ENCODE data around the gene AKAP17A.
A peak's percentile ranks its signal among the peaks of the same experiment; 100 is the strongest.

The AKAP17A gene

DNA sequence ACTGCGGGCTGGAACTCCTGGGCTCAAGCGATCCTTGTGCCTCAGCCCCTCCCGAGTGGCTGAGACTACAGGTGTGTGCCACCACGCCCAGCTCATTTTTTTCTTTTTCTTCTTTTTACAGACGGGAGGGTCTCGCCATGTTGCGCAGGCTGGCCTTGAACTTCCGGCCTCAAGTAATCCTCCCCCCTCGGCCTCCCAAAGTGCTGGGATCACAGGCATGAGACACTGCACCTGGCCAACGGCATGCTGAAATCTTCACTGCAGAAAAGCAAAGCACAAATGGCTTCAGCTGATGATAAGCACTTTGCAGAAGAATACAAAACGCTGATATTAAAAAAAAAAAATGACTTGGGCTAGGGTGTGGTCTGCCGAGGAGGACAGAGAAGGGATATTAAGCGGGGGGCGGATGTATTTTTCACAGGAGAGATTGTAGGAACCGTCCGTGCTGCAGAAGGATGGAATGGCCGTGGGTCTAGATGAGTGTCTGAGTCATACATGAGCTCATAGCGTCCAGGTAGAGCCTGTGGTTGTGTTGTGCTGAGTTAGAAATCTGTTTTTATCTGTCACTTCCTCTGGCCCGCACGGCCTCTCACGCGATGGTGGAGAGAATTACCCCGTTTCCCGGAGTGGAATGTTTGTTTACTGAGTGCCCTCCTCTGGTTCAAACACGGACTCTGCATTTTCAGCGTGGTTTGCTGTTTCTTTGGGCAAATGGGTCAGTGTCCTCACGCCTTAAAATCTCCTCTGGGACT lies 8.5 kb upstream of the AKAP17A start:
- DNase-seq, result peak; percentile 36

DNA sequence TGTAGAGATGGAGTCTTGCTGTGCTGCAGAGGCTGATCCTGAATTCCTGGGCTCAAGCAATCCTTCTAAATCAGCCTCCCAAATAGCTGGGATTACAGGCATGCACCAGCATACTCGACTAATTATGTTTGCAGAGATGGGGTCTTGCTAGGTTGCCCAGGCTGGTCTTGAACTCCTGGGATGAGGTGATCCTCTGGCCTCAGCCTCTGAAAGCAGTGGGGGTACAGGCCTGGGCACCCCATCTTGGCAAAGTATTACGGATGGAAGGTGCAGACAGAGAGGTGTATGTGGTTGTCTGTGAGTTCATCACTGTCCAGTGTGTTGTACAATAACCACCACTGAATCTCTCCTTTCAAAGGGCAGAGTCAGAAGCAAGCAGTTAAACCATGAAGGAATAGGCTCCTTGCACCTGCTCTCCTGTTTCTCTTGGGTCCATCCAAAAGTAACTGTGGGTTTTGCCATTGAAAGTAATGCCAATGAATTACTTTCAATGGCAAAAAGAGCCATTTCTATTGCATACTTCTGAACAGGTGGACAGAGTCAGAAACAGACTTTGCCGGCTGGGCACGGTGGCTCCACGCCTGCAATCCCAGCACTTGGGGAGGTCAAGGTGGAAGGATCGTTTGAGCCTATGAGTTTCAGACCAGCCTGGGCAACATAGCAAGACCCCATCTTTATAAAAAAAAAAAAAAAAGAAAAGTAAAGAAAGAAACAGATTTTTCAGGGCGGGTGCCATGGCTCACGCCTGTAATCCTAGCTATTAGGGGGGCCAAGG lies 7.0 kb upstream of the AKAP17A start:
- no peak for DNase-seq

DNA sequence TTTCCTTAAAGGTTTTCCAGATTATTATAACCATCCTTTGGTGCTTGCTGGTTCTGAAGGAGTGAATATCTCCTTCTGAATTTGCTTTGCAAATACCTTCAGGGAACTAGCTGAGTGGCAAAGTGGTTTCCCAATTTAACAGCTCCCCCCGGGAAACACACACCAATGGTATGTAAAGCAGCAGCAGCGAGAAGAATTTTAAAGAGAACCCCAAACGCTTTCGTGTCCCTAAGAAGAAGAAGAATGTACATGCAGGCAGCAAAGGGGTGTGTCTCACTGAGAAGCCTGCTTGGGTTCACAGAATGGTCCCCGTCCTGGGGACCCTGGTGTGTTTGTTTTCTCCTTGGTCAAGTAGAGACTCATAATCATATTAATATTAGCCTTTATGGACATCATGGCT lies 4.2 kb upstream of the AKAP17A start:
- no peak for DNase-seq

DNA sequence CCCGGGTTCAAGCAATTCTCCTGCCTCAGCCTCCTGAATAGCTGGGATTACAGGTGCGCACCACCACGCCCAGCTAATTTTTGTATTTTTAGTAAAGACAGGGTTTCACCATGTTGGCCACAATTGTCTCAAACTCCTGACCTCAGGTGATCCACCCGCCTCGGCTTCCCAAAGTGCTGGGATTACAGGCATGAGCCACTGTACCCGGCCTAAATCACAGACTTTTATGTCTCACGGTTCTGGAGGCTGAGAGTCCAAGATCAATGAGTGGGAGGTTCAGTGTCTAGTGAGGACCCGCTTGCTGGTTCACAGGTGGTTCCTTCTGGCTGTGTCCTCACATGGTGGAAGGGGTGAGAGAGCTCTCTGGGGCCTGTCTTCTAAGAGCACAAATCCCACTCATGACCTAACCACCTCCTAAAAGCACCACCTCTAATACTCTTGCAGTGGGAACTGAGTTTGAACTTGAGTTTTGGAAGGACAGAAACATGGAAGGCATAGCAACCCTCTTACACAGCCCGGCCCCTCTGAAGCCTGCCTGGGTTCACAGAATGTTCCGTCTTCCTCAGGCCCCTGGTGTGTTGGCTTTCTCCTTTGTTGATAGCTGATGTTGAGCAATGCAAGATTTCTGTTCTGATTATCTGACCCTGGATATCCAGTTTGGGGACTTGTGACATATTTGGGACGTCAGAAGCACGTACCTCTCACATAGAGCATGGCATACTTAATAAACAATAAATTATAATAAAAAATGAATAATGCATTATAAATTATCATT lies 1.9 kb upstream of the AKAP17A start:
- DNase-seq, result no peak

DNA sequence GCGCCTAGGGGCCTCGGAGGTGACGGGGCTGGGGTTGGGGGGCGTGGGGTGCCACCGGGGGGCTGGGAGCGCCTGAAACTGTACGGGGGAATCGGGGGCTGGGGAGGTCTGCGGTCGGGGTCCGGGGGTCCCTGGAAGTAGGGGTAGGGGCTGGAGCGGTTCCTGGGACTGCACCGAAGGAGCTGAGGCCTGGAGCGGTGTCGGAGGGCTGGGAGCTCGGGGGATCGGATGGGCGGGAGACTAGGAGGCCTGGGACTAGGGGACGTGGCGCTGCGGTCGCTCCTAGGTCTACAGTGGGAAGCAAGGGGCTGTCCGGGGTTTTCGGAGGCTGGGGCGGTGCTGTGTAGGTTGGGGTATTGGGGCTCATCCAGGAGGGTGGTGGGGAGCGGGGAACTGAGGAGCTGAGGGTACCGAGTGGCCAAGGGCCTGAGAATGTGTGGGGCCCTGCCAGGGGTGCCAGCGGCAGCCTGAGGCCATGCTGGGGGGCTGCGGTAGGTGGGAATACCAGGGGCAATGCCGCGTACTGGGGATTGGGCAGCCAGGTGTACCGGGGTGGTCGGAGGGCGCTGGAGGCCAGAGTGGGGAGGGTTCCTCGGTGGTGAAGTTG lies 562 bp downstream of the AKAP17A start:
- DNase-seq, result no peak

DNA sequence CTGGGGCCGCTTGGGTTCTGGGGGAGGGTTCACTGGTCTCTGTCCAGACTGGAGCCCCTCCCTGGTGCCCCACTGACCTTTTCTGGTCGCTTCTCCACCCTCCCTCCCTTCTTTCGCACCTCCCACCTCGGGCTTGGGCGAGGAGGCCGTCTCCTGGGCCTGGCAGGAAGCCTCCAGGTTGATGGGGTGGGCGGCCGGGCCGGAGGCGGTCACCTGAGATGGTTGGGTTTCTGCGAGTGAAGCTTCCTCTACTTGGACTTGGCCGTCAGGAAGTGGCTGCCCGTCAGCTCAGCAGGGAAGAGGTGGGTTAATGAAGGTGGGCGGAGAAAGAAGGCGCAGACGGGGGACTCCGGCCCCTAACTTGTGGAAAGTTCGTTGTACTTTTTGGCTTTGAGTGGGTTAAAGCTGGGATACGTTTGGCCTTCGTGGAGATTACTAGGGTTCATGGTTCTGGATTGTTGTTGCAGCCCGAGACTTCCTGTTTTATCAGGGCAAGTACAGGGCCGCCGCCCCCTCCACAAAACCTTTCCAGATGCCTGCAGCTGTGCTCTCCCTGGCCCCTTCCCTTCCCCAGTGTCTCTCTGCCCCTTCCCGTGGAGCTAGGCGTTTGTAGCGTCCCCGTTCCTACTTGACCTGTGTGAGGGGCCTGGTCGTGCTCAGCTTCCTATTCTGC lies 1.2 kb downstream of the AKAP17A start:
- no peak for DNase-seq

DNA sequence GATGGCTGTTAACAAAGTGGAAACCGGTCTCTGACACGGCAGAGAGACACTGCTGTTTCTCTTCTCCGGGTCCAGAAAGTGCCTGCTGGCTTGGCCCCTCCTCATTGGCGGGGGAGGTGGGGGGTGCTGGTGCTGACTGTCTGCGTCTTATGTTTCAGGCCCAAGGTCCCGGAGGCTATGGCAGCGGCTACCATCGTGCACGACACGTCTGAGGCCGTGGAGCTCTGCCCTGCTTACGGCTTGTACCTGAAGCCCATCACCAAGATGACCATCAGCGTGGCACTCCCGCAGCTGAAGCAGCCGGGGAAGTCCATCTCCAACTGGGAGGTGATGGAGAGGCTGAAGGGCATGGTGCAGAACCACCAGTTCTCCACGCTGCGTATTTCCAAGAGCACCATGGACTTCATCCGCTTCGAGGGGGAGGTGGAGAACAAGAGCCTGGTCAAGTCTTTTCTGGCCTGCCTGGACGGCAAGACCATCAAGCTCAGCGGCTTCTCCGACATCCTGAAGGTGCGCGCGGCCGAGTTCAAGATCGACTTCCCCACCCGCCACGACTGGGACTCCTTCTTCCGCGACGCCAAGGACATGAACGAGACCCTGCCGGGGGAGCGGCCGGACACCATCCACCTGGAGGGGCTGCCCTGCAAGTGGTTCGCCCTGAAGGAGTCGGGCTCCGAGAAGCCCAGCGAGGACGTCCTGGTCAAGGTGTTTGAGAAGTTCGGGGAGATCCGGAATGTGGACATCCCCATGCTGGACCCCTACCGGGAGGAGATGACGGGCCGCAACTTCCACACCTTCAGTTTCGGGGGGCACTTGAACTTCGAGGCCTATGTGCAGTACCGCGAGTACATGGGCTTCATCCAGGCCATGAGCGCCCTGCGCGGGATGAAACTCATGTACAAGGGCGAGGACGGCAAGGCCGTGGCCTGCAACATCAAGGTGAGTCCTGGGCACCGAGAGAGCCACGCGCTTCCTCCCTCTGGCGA lies 2.2 kb downstream of the AKAP17A start:
- no peak for DNase-seq

DNA sequence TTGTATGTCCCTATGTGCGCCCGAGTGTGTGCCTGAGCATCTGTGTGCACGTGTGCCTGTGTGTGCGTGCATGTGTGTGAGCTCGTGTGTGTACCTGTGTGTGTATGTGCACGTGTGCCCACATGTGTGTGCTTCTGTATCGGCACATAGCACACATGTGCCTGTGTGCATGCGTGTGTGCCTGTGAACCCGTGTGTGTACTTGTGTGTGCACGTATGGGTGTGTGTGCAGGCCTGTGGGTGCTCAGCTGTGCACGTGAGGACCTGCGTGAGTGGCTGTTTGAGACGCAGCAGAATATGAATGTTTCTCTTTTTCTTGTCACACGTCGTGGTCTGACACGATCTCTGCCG lies 4.3 kb downstream of the AKAP17A start:
- no peak for DNase-seq

DNA sequence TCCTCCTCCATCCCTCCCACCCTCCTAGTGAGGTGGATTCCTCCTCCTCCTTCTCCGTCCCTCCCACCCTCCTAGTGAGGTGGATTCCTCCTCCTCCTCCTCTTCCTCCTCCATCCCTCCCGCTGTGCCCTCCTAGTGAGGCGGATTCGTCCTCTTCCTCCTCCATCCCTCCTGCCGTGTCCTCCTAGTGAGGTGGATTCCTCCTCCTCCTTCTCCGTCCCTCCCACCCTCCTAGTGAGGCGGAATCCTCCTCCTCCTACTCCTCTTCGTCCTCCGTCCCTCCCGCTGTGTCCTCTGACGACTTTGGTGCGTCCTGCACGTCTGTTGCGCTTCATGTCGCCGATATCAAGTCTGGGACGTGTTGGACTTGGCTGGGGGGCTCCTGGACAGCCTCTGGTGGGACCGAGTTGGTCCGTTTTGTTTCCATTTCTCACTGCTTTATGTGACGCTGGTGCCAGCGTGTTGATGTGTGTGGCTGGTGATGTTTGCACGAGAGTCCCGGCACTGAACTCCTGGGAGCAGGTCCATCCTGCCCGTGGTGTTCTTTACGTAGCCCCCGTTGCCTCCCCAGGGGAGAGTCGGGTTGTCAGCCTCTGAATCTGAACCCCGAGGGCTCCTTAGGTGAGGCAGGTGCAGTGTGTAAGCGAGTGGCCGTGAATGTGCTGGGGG lies 5.4 kb downstream of the AKAP17A start:
- DNase-seq, result no peak

DNA sequence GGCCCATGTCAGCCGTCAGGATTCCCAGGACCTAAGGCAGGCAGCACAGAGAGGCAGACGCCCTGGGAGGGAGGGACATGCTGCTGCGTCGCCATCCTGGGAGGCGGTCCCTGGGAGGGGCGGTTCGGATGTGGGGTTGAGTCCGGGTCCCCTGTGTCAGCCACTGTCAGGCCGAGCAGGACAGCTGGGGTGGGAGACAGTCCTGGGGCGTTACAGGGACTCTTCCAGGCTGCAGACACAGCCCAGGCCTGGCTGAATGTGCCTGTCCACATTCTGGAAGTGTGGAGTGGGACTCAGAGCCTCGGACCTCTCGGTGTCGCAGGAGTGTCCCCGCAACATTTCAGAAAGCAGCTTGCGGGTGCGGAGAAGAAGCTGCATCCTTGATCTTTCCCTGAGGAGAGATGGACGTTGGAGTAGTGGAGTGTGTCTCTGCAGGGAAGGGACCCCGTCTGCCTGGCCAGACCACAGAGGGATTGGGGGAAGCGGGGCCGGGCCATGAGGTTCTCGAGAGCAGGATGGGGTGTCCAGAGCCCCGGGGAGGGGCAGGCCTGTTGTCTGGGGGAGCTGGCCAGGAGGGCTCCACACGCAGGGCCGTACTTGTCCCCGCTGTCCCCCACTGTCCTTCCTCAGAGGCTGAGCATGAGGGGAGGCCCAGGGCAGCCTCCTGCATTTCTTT lies 6.1 kb downstream of the AKAP17A start:
- DNase-seq, result no peak

DNA sequence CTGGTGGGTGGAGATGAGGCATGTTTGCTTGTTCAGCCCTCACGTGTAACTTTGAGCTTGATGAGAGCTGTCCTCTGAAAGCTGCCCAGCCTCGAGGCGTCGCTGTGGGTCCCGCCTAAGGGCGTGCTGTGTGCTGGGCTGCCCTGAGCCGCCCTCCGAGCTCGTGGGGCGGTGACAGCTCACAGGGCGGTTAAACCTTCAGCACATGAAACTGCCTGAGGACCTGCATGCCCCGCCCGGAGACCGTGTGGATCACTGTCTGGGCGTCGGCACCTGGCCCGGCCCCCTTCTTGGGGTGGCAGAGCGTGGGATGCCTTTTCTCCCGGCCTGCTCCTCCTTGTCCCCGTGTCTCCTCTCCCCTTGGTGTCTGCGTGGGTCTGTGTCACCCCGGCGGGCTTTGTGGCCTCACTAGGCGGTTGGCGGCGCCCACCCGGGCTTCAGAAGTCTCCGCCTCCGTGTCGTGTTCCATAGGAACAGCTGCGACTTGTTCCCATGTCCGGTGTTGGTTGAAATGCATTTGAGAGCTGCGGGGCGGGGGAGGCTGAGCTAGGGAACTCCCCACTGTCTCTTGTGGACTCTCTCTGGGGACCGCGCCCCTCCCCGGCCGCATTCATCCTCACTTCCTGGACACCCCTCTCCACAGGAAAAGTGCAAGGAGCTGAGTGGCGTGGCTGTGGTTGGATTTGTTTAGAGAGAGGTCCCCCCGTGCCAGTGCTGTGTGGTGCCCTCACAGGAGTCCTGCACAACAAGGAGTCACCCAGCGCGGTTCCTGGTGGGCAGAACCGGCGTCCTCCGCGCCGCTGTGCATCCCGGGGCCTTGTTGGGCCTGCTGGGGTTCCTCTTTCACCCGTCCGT lies 6.8 kb downstream of the AKAP17A start:
- no peak for DNase-seq

DNA sequence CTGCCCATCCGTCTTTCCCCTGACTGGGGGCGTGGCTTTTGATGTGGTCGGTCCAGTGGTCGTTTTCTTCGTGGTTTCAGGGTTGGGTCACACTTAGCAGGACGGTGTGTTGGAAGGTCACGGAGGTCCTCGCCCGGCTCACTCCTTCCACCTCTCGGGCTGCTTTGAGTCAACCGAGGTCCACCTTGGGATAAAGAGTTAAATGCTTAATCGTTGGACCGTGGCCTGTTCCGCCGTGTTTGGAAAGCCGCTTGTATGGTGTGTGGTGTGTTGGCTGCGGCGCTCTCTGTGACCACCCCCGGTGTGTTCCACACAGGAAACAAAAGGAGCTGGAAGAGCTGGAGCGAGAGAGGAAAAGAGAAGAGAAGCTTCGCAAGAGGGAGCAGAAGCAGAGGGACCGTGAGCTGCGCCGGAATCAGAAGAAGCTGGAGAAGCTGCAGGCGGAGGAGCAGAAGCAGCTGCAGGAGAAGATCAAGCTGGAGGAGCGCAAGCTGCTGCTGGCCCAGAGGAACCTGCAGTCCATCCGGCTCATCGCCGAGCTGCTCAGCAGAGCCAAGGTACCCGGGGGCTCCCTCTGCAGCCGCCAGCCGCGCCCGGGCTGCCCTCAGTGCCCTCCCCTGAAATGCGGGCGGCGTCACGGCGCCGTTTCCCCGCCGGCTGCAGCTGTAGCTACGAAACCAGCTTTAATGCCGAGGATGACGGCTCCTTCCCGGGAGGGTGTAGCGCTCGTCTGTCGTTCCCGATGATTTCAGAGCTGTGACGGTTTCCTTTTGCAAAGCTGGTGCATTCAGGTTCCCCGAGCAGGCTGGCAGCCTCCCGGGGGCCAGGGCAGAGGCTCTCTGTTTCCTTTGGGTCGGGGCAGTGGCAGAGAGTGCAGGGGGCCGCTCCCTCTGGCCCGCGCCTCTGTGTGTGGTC lies 7.7 kb downstream of the AKAP17A start:
- no peak for DNase-seq

DNA sequence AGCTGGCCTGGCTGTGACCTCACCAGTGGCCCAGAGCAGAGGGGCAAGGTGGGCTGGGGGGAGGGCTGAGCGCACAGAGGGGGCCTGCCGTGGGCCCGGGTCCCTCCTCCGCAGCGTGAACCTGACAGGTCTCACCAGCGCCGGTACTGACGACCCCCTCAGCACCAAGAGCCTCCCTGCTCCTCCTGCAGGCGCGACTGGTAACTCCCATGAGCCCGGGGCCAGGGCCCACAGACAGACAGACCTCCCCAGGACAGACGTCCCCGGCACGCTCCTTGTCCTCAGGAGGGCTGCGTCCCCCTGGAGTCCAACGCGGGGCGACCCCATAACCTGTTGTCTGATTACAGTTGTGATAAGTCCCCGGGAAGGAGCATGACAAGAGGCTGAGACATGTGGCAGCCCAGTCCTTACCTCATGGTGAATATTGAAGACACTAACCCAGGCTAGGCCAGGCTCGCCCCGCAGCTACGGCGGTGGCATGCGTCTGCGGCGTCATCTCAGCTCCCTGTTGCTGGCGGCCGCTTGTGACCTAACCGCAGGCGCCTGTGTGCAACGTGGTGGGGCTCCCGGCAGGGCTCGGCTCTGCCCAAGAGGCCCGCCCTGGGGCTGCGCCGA lies 8.5 kb downstream of the AKAP17A start:
- DNase-seq, result no peak

DNA sequence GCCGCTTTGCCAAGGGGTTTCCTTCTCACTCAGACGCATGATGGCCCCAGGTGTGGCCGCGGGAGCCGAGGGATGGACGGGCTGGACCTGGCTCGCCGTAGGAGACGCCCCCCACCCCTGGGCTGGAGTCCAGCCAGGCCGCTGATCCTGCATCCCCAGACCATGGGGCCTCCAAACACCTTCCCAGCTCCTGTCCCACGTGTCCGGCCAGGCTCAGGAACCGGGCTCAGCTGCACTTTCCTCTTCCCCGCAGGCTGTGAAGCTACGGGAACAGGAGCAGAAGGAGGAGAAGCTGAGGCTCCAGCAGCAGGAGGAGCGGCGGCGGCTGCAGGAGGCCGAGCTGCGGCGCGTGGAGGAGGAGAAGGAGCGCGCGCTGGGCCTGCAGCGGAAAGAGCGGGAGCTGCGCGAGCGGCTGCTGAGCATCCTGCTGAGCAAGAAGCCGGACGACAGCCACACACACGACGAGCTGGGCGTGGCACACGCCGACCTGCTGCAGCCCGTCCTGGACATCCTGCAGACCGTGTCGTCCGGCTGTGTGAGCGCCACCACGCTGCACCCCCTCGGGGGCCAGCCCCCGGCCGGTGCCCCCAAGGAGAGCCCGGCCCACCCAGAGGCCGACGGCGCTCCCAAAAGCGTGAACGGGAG lies 9.1 kb downstream of the AKAP17A start:
- DNase-seq, result no peak

DNA sequence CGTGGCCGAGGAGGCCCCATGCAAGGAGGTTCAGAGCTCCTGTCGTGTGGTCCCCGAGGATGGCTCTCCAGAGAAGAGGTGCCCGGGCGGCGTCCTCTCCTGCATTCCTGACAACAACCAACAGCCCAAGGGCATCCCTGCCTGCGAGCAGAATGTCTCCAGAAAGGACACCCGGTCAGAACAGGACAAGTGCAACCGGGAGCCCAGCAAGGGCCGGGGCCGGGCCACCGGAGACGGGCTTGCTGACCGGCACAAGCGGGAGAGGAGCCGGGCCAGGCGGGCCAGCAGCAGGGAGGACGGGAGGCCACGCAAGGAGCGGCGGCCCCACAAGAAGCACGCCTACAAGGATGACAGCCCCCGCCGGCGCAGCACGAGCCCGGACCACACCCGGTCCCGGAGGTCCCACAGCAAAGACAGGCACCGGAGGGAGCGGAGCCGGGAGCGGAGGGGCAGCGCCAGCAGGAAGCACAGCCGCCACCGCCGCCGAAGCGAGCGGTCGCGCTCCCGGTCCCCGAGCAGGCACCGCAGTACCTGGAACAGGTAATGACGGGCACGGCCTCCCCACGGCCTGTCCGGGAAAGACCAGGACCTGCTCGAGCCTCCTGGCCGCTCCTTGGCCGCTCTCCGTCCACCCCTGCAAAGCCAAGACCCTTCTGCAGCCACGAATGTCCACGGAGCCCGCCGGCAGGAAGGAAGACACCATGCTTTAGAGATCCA lies 9.8 kb downstream of the AKAP17A start:
- DNase-seq, result no peak

DNA sequence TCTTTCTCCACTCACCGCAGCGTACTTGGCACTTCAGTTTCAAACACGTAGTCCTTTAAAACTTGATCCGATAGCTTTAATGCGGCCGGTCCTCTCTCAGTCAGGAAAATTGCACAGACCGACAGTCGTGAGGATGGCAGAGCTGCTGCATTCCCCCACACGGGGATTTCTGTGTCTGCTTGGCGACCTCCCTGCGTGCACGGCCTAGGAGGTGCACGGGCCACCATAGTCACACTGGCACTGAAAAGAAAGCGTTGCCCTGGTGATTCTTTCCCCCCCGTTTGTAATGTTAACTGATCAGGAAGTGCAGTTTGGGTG lies 10.3 kb downstream of the AKAP17A start:
- DNase-seq, result no peak

DNA sequence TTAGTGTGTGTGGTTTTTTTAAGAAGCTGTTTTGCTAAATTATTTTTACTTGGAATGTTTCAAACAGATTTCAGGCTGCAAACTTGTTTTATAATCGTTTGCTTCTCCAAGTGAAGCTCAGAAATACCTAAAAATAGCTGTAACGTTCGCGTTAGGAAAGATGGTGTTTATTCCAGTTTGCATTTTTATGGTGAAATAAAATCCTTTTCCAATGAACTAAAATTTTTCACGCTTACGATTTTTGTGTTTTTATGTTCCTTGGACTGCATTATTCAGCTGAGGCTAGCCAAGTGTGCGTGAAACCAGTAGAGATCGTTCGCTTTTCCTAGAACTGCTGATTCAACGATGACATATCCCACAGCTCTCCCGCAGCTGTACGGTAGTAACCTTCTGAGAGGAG lies 10.9 kb downstream of the AKAP17A start:
- no peak for DNase-seq

All from central memory CD4-positive, alpha-beta T cell (primary cell).